SJCRH30 (cell line): ENCODE data around the gene CYP27C1. TPM values are rescaled to one million over a fixed set of nuclear protein-coding genes. Genes with fewer than 3 reads are reported as not detected.
"Not testable (repeated sequence)": the region's sequence is repeated elsewhere in the genome, so short reads cannot be mapped to it uniquely, and the experiment has no call there.

ENCODE experiments used
- DNase-seq, 2 experiments: peaks; one replicate each; pipeline ENCODE4 v3.0.0-alpha.2; 2015 to 2020
- H3K27ac ChIP-seq: fragments of 250-450 bp; sonication (Bioruptor Pico); 2 replicates; pipeline ENCODE4 v1.5.1; 2020; ENCODE audit warnings: mild to moderate bottlenecking, moderate library complexity
- H3K27me3 ChIP-seq: fragments of 250-450 bp; sonication (Bioruptor Pico); 2 replicates; pipeline ENCODE4 v1.5.1; 2020; ENCODE audit warnings: mild to moderate bottlenecking, moderate library complexity
- H3K36me3 ChIP-seq: fragments of 250-450 bp; sonication (Bioruptor Pico); 2 replicates; pipeline ENCODE4 v1.5.1; 2020; ENCODE audit warnings: mild to moderate bottlenecking, moderate library complexity
- H3K4me1 ChIP-seq: fragments of 250-450 bp; sonication (Bioruptor Pico); 2 replicates; pipeline ENCODE4 v1.5.1; 2020; ENCODE audit warnings: mild to moderate bottlenecking, moderate library complexity
- H3K4me3 ChIP-seq: fragments of 250-450 bp; sonication (Bioruptor Pico); 2 replicates; pipeline ENCODE4 v1.5.1; 2020; ENCODE audit warnings: mild to moderate bottlenecking, moderate library complexity
- H3K9me3 ChIP-seq: fragments of 250-450 bp; sonication (Bioruptor Pico); replicated peaks from 2 replicates; pipeline ENCODE4 v1.5.1; 2020; ENCODE audit warnings: mild to moderate bottlenecking, moderate library complexity
- total RNA-seq: library from RNA; depleted of rRNA; stranded (reverse); fragments of >200 nt; shearing (Covaris generic); gene quantifications from 2 replicates; pipeline ENCODE4 v1.2.3, GENCODE V29; 2014; rRNA removed

CYP27C1 gene
- total RNA-seq = 0.30 and 0.35 TPM in 2 replicates

DNA sequence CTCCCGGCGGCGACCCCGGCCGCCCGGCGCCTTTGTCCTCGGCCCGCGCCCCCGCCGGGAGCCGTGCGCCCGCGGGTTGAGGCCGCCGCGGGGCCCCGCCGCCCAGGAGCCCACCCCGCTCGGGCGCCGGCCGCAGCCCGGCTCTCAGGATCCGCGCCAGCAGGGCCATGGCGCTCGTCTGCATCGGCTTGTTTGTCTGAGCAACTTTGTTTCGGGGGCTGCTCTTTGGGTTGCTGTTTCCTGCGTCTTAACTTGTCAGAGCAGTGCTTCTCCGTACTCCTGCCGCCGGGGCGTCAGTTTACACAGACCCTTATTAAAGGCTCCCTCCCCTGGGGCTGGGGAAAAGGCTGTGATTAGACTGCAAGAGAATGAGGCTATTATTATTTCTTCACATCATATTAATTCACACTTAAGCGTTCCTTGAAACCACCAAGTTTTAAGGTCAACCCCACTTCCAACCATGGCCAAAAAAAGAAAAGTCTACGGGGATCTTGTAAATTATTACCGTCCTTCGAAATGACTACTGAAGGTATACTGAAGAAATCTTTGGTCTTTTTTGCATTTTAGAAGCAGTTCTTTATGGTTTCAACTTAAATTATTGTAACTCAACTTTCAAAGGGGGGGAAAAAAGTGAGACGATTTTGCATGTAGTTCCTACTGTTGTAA is at the start of gene CYP27C1:
TSS of gene CYP27C1 (minus strand) at position 198 of the 666 bp plus-strand sequence. CDS start at position 169, 29 bp downstream.
- peaks cover 6% of the 10 kb centered on the region for H3K4me1 ChIP-seq
- H3K27ac ChIP-seq = no peak within 1 kb of the TSS; the same call in 1 of the 2 replicates
- no peaks in the 10 kb centered on the region for H3K36me3 ChIP-seq
- no peaks in the 10 kb centered on the region for H3K27me3 ChIP-seq
- H3K4me3 ChIP-seq = peak within 1 kb of the TSS; percentile 63
- DNase-seq = peak; percentile 60 to 69
- 0 out of 2 replicates have a peak, but pooled peaks cover 4% of the 10 kb centered on the region for H3K9me3 ChIP-seq

GRCh38 chr2:127261804-127262406 is 41.8 kb upstream of the CYP27C1 start:
- Histone ChIP-seq H3K4me3 (no peak overlapping the region), H3K9me3 (no peaks in the 10 kb centered on the region), H3K27ac (no peak overlapping the region), H3K27me3 (no peaks in the 10 kb centered on the region), H3K36me3 (peaks cover 51% of the 10 kb centered on the region), H3K4me1 (no peaks in the 10 kb centered on the region)
- DNase-seq = no peak

- DNase-seq = no peak
- Histone ChIP-seq H3K9me3 (no peaks in the 10 kb centered on the region), H3K27ac (no peak overlapping the region), H3K36me3 (peaks cover 55% of the 10 kb centered on the region), H3K27me3 (no peaks in the 10 kb centered on the region), H3K4me3 (no peak overlapping the region), H3K4me1 (no peaks in the 10 kb centered on the region)
Measured at GRCh38 chr2:127259355-127259754, 39.3 kb upstream of the CYP27C1 start.

GRCh38 chr2:127256866-127257265 is 36.8 kb upstream of the CYP27C1 start:
- DNase-seq = no peak
- Histone ChIP-seq H3K4me1 (no peaks in the 10 kb centered on the region), H3K36me3 (peaks cover 47% of the 10 kb centered on the region), H3K9me3 (no peaks in the 10 kb centered on the region), H3K27me3 (no peaks in the 10 kb centered on the region), H3K27ac (no peak overlapping the region), H3K4me3 (no peak overlapping the region)

GRCh38 chr2:127256381-127256780 is 36.3 kb upstream of the CYP27C1 start:
- Histone ChIP-seq H3K4me1 (no peaks in the 10 kb centered on the region), H3K4me3 (no peak overlapping the region), H3K27ac (no peak overlapping the region), H3K27me3 (no peaks in the 10 kb centered on the region), H3K36me3 (peaks cover 45% of the 10 kb centered on the region), H3K9me3 (no peaks in the 10 kb centered on the region)
- DNase-seq = no peak

DNA sequence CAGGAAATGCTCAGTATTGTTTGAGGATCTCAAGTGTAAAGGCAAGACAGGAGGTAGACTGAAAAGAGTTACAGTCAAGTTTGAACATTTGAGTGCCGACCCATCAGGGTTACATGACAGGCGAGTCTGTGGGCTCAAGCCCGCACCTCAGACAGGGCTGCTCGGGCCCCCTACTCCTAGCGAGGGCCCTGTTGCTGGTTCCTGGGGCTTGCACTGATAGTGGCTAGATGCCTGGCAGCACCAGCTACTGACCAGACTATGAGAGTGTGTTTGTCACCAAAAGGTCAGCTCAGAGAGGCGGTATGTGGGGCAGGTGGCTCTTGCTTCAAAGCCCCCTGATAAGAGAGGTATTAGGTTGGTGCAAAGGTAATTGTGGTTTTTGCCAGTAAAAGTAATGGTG is 35.6 kb upstream of the CYP27C1 start:
- no peak overlapping the region for H3K27ac ChIP-seq
- H3K4me1 ChIP-seq = no peaks in the 10 kb centered on the region
- H3K27me3 ChIP-seq = no peaks in the 10 kb centered on the region
- no peaks in the 10 kb centered on the region for H3K9me3 ChIP-seq
- no peak overlapping the region for H3K4me3 ChIP-seq
- DNase-seq = no peak
- H3K36me3 ChIP-seq = peaks cover 38% of the 10 kb centered on the region

DNA sequence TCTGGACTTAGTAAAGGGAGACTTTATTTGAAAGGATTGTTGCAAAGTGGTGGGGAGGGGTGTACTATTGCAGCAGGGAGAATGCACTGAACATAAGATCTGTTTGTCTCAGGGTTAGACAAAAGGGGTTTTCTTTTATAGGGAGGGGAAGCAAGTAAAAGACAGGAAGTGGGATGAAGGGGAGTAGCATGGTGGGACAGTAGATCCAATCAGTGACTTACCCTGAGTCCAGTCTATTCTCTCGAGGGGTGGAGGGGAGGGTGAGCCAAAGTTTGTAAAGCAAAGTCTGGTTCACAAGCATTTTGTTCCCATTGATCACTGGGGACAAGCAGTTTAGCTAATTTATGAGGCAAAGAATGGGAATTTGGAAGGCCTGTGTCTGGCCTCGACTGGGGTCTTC is 35.0 kb upstream of the CYP27C1 start:
- Histone ChIP-seq H3K27ac (no peak overlapping the region), H3K27me3 (no peaks in the 10 kb centered on the region)
- peak in 1 of 2 experiments; percentile 17 for DNase-seq

GRCh38 chr2:127254386-127254981 is 34.4 kb upstream of the CYP27C1 start:
- H3K27ac ChIP-seq = no peak overlapping the region
- no peaks in the 10 kb centered on the region for H3K4me1 ChIP-seq
- H3K9me3 ChIP-seq = no peaks in the 10 kb centered on the region
- H3K27me3 ChIP-seq = no peaks in the 10 kb centered on the region
- H3K4me3 ChIP-seq = no peak overlapping the region
- peak in 1 of 2 experiments; percentile 22 for DNase-seq
- peaks cover 32% of the 10 kb centered on the region for H3K36me3 ChIP-seq

More for the DNA sequence above, 35.0 kb upstream of the CYP27C1 start:
- peaks cover 34% of the 10 kb centered on the region for H3K36me3 ChIP-seq
- no peaks in the 10 kb centered on the region for H3K4me1 ChIP-seq
- H3K4me3 ChIP-seq = no peak overlapping the region
- no peaks in the 10 kb centered on the region for H3K9me3 ChIP-seq

DNA sequence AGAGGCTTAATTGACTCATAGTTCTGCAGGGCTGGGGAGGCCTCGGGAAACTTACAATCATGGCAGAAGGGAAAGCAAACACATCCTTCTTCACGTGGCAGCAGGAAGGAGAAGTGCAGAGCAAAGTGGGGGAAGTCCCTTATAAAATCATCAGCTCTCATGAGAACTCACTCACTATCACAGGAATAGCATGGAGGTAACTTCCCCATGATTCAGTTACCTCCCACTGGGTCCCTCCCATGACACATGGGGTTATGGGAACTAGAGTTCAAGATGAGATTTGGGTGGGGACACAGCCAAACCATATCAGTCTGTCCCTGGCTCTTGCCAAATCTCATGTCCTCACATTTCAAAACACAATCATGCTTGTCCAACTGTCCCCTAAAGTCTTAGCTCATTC is 21.1 kb upstream of the CYP27C1 start:
- not testable (repeated sequence) for H3K4me3 ChIP-seq, DNase-seq, H3K36me3 ChIP-seq, H3K9me3 ChIP-seq, H3K27ac ChIP-seq, H3K27me3 ChIP-seq, H3K4me1 ChIP-seq

- no peak overlapping the region for H3K4me3 ChIP-seq
- no peak for DNase-seq
Measured at GRCh38 chr2:127239395-127239794, 19.3 kb upstream of the CYP27C1 start.

GRCh38 chr2:127237768-127238167 is 17.7 kb upstream of the CYP27C1 start:
- not testable (repeated sequence) for DNase-seq, H3K9me3 ChIP-seq

More at GRCh38 chr2:127239395-127239794, 19.3 kb upstream of the CYP27C1 start:
- no peaks in the 10 kb centered on the region for H3K4me1 ChIP-seq
- H3K27ac ChIP-seq = no peak overlapping the region
- no peaks in the 10 kb centered on the region for H3K27me3 ChIP-seq
- no peaks in the 10 kb centered on the region for H3K36me3 ChIP-seq
- H3K9me3 ChIP-seq = no peaks in the 10 kb centered on the region; the same call in 1 of the 2 replicates

GRCh38 chr2:127235082-127235702 is 15.1 kb upstream of the CYP27C1 start:
- Histone ChIP-seq H3K4me3 (no peak overlapping the region), H3K36me3 (no peaks in the 10 kb centered on the region), H3K9me3 (no peaks in the 10 kb centered on the region; the same call in 1 of the 2 replicates), H3K27ac (no peak overlapping the region), H3K4me1 (no peaks in the 10 kb centered on the region), H3K27me3 (no peaks in the 10 kb centered on the region)
- no peak for DNase-seq

More at GRCh38 chr2:127237768-127238167, 17.7 kb upstream of the CYP27C1 start:
- H3K4me3 ChIP-seq, H3K27ac ChIP-seq, H3K27me3 ChIP-seq, H3K4me1 ChIP-seq, H3K36me3 ChIP-seq: not testable (repeated sequence)

GRCh38 chr2:127233710-127234109 is 13.6 kb upstream of the CYP27C1 start:
- Histone ChIP-seq H3K36me3 (no peaks in the 10 kb centered on the region), H3K27ac (no peak overlapping the region), H3K27me3 (no peaks in the 10 kb centered on the region), H3K4me1 (no peaks in the 10 kb centered on the region), H3K9me3 (no peaks in the 10 kb centered on the region; the same call in 1 of the 2 replicates), H3K4me3 (no peak overlapping the region)
- no peak for DNase-seq

DNA sequence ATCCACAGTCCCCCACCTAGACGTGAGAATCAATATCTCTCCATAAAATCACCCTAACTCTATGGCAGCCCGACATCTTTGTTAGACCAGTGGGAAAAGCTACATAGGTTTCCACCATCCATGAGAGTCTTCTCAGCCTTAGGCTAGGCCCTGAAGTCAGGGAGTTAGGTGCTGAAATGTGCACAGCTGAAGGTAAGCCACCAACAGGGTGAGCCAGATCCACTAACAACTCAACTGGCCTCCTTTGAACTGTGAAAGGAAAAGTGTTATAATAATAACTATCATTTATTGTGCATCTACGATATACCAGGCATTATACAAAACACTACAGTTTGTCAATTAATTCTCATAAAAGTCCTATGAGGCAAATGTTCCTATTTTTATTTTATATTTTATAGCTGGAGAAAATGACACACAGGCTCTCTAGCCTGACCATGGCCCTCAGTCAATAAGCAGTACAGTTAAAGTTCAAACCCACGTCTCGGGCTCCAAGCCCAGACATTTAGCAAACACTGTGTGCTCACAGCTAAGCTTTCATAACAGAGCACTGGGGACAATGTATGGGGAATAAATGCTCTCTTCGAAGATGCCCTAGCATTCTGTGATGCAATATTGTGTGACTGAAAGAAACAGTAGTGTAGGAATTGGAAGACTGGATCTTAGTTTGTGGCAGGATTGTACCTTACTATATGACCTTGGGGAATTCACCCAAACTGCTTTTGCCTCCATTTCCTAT is 11.2 kb upstream of the CYP27C1 start:
- H3K4me3 ChIP-seq = no peak overlapping the region
- no peaks in the 10 kb centered on the region for H3K9me3 ChIP-seq
- no peak for DNase-seq
- H3K4me1 ChIP-seq = no peaks in the 10 kb centered on the region
- H3K27ac ChIP-seq = no peak overlapping the region
- no peaks in the 10 kb centered on the region for H3K36me3 ChIP-seq
- H3K27me3 ChIP-seq = no peaks in the 10 kb centered on the region
